Activated naive CD4-positive, alpha-beta T cell treated with anti-CD3 and anti-CD28 coated beads, Interleukin-2, amount 10 ng/mL, durations not matched to agents 5 hours and 36 hours (primary cell): ENCODE results near the gene TNFAIP2. TPM values are rescaled to one million over a fixed set of nuclear protein-coding genes. Genes with fewer than 3 reads are reported as not detected.

Source experiments
- total RNA-seq, 2 experiments: library from RNA; stranded (reverse); gene quantifications; one replicate each; pipeline ENCODE4 v1.2.3, GENCODE V29; 2021

TNFAIP2 gene
- total RNA-seq, result under 1 TPM; 0.18 to 0.48 TPM

DNA sequence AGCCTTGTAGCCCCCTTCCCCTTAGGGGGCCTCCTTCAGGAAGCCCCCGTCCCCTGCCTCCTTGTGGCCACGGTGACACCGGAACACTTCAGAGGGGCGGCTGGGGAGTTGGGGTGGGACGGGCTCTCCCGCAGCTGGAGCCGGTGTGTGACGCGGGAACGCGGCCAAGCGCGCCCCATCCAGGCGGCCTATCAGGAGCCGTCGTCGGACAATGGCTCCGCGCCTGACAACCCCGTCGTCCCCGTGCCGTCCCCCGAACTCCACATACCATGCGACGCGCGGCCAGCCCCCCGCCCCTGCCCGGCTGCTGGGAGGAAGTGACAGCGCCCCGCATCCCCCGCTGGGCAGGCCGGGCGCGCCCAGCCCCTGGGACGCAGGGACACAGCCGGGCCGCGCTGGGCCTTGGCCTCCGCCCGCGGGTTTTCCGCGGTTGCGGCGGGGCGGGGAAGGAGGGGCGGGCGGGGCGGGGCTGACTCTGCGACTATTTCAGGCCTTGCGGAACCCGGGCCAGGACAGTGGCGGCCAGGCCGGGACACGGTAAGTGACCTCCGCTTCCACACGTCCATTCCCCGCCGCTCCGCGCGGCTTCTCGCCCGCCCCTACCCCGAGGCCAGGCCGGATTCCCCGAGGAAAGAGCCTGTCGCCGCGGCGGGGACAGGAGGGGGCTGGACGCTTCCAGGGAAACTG lies at the start of gene TNFAIP2:
TSS of gene TNFAIP2 (plus strand) at position 515 of the 687 bp plus-strand sequence. CDS start 2,997 bp downstream, outside the sequence.

DNA sequence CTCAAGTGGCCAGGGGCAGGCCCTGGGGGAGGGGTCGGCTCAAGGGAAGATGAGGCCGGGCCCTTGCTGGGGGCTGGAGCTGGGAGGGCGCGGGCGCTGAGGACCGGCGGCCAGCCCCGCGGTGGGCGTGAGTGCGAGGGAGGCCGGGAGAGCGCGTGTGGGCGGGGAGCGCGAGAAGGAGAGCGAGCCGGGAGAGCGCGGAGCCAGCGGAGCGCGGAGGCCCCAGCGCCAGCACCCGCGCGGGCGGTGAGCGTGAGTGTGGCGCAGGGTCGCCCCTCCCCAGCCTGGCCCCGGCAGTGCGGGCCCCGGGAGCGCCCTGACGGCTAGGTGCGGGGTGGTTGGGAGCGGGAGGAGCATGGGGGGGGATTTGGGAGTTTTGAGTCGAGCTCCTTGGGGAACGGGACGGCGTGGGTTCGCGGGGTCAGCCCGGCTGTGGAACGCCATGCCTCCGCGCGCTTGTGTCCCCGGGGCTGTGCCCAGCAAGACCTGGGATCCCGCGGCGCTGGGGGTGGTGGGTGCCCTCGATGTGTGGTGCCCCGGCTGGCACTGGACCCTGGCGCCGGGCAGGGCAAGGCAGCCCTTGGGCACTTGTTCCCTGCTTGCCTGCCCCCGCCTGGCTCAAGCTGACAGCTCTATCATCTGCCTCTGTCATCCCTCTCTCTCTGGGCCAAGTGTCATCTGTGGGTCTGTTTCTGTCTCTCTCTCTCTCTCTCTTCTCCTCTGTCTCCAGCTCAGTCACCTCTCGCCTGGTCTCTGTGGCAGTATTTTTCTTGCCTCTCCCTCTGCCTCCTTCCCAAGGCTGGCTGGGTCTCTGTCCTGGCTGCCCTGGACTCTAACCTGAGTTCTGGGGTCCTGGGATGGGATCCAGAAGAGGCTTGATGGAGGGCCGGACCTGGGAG lies 39.0 kb upstream of the TNFAIP2 start, which contains the start of gene LBHD2:
TSS of gene LBHD2 (plus strand) at position 190 of the 899 bp plus-strand sequence. CDS start 1,803 bp downstream, outside the sequence.

DNA sequence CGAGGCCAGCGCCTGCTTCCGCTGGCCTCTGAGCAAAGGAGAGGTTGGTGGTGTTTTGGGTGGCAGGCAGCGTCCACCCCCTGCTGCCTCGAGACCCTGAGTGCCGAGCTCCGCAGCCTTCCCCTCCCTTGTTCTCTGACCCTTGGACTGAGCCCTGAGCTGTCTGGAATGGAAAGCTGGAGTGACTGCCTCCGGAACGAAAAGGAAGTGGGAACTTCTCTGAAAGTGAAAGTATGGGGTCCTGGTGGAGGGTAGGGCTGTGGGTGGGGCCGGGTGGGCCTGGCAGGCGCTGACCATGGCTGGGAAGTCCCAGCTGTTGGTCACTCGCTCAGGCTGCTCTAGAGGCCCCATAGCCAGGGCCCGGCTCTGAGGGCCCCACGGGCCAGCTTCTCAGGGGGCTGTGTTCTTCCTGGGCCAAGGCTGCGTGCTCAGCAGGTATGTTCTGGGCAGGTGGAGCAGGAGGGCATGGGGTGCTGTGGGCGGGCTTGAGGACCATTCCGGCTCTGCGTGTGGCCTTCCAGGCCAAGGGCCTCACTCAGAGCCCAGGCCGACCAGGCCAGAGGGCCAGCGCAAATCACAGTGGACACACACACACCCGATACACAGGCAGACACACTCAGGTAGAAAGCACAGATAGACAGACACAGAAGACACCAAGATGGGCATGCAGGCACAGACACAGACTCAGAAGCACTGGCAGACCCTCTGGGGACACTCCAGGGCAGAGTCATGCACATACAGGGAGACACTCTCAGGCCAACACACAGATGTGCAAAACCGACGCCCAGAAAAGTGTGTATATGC lies 28.7 kb upstream of the TNFAIP2 start, which contains the start of gene EXOC3L4:
TSS of gene EXOC3L4 (plus strand) at position 320 of the 804 bp plus-strand sequence. CDS start 5,495 bp downstream, outside the sequence.

Other genes starting within 250 kb of the TNFAIP2 start
- gene AMN, start 200.8 kb upstream of the TNFAIP2 start, total RNA-seq, result under 1 TPM; 0.78 to 0.87 TPM
- under 1 TPM; 0.46 to 0.58 TPM for gene CDC42BPB, start 65.9 kb upstream of the TNFAIP2 start, total RNA-seq
- not detected for gene LBHD2, start 39.3 kb upstream of the TNFAIP2 start, total RNA-seq
- gene EXOC3L4, start 28.7 kb upstream of the TNFAIP2 start, total RNA-seq, result not detected
- 100 to 1,000 TPM; 188 to 196 TPM for gene EIF5, start 210.8 kb downstream of the TNFAIP2 start, total RNA-seq